IMR-90 (cell line): ENCODE measurements around the gene GOLPH3L. TPM values are rescaled to one million over a fixed set of nuclear protein-coding genes. Genes with fewer than 3 reads are reported as not detected.

Source experiments
- ATAC-seq: fragments of 200-7000 bp; cut with Tn5 transposase; 2 replicates; pipeline ENCODE4 v1.9.1; 2020; ENCODE audit warnings: low read depth, mild to moderate bottlenecking, moderate library complexity
- BruUV-seq: library from RNA; stranded (reverse); fragments of 400-500 nt; replicated peaks from 2 replicates; lab custom pipeline; 2021; lab: Mats Ljungman, UMichigan
- CTCF ChIA-PET: fragments of 300-600 bp; formaldehyde crosslinking; extraction: SDS; loops from one replicate; lab custom pipeline; 2021; ENCODE audit warnings: antibody characterized with exemption; lab: Yijun Ruan, JAX
- POLR2A ChIA-PET: fragments of 300-600 bp; sonication (Branson Sonifier 250); formaldehyde crosslinking; loops from one replicate; lab custom pipeline; 2022; ENCODE audit warnings: antibody characterized with exemption; ENCODE audit not compliant: unreplicated experiment; lab: Charles Lee
- DNase-seq: peaks from one replicate; pipeline ENCODE4 v3.0.0; 2013
- H2AFZ ChIP-seq: replicated peaks from 2 replicates; pipeline ENCODE3; 2013; ENCODE audit warnings: low read length, mild to moderate bottlenecking; ENCODE audit not compliant: poor library complexity
- H2AK5ac ChIP-seq: 2 replicates; pipeline ENCODE4 v1.6.1; 2013; ENCODE audit warnings: low read depth, low read length, inconsistent platforms
- H2AK9ac ChIP-seq: replicated peaks from 2 replicates; pipeline ENCODE3; 2013; ENCODE audit warnings: mild to moderate bottlenecking, low read depth, low read length, moderate library complexity; ENCODE audit not compliant: poor library complexity
- H2BK120ac ChIP-seq: 2 replicates; pipeline ENCODE4 v1.6.1; 2013; ENCODE audit warnings: low read depth, low read length, inconsistent platforms
- H2BK15ac ChIP-seq: 3 replicates; pipeline ENCODE4 v1.6.1; 2013; ENCODE audit warnings: low read depth, low read length, inconsistent platforms
- H2BK20ac ChIP-seq: 2 replicates; pipeline ENCODE4 v1.6.1; 2013; ENCODE audit warnings: low read depth, mild to moderate bottlenecking, inconsistent platforms, low read length, moderate library complexity
- H2BK5ac ChIP-seq: 2 replicates; pipeline ENCODE4 v1.6.1; 2013; ENCODE audit warnings: mild to moderate bottlenecking, low read depth, low read length, inconsistent platforms; ENCODE audit not compliant: poor library complexity, severe bottlenecking
- H3K14ac ChIP-seq: replicated peaks from 2 replicates; pipeline ENCODE4 v1.6.1; 2013; ENCODE audit warnings: low read depth, low read length, inconsistent platforms
- H3K18ac ChIP-seq: 2 replicates; pipeline ENCODE4 v1.6.1; 2013; ENCODE audit warnings: low read depth, low read length, control low read depth
- H3K23ac ChIP-seq: 2 replicates; pipeline ENCODE4 v1.6.1; 2013; ENCODE audit warnings: low read depth, low read length, inconsistent platforms
- H3K27ac ChIP-seq: 2 replicates; pipeline ENCODE4 v1.5.1; 2013; ENCODE audit warnings: mild to moderate bottlenecking, control low read depth, low read length; ENCODE audit not compliant: insufficient read depth
- H3K27me3 ChIP-seq: 2 replicates; pipeline ENCODE4 v1.6.1; 2013; ENCODE audit warnings: low read length; ENCODE audit not compliant: control insufficient read depth, insufficient read depth
- H3K36me3 ChIP-seq: 2 replicates; pipeline ENCODE4 v1.6.1; 2013; ENCODE audit warnings: low read length, mixed read lengths; ENCODE audit not compliant: control insufficient read depth, insufficient read depth
- H3K4ac ChIP-seq: 2 replicates; pipeline ENCODE4 v1.6.1; 2013; ENCODE audit warnings: low read depth, low read length, inconsistent platforms
- H3K4me1 ChIP-seq: 2 replicates; pipeline ENCODE4 v1.6.1; 2013; ENCODE audit warnings: low read length, mixed read lengths; ENCODE audit not compliant: control insufficient read depth, insufficient read depth
- H3K4me2 ChIP-seq: 2 replicates; pipeline ENCODE4 v1.6.1; 2013; ENCODE audit warnings: low read depth, mild to moderate bottlenecking, control low read depth, low read length, moderate library complexity
- H3K4me3 ChIP-seq: 2 replicates; pipeline ENCODE4 v1.5.1; 2013; ENCODE audit warnings: low read depth, mild to moderate bottlenecking, control low read depth, low read length, moderate library complexity; ENCODE audit not compliant: insufficient read depth
- H3K56ac ChIP-seq: 2 replicates; pipeline ENCODE4 v1.6.1; 2013; ENCODE audit warnings: low read length, inconsistent platforms; ENCODE audit not compliant: insufficient read depth; ENCODE audit errors: extremely low read depth
- H3K79me1 ChIP-seq, 2 experiments: 2 replicates each; pipeline ENCODE4 v1.6.1; 2013; ENCODE audit warnings: low read length in 2 of 2, inconsistent platforms in 1 of 2, low read depth in 1 of 2
- H3K9ac ChIP-seq: 2 replicates; pipeline ENCODE4 v1.6.1; 2013; ENCODE audit warnings: low read depth, low read length, control low read depth
- H3K9me1 ChIP-seq: 2 replicates; pipeline ENCODE4 v1.6.1; 2013; ENCODE audit warnings: low read length, inconsistent platforms; ENCODE audit not compliant: insufficient read depth
- H3K9me3 ChIP-seq: 2 replicates; pipeline ENCODE4 v1.6.1; 2013; ENCODE audit warnings: low read length; ENCODE audit not compliant: control insufficient read depth, insufficient read depth
- H4K20me1 ChIP-seq: 2 replicates; pipeline ENCODE4 v1.6.1; 2013; ENCODE audit warnings: low read length, inconsistent platforms; ENCODE audit not compliant: insufficient read depth
- H4K5ac ChIP-seq: 2 replicates; pipeline ENCODE4 v1.6.1; 2013; ENCODE audit warnings: mild to moderate bottlenecking, low read depth, low read length, control low read depth
- H4K8ac ChIP-seq, 2 experiments: 2 replicates each; pipeline ENCODE4 v1.6.1; 2013; ENCODE audit warnings: low read depth in 2 of 2, low read length in 2 of 2, control low read depth in 1 of 2, inconsistent platforms in 1 of 2
- H4K91ac ChIP-seq: 2 replicates; pipeline ENCODE4 v1.6.1; 2013; ENCODE audit warnings: low read depth, low read length, inconsistent platforms; ENCODE audit not compliant: insufficient read depth
- BHLHE40 ChIP-seq: fragments of 150-350 bp; IDR thresholded peaks from 2 replicates; pipeline ENCODE4 v1.6.1; 2016; ENCODE audit warnings: mild to moderate bottlenecking, low read depth, low read length
- CEBPB ChIP-seq: IDR thresholded peaks from 2 replicates; pipeline ENCODE4 v1.6.1; 2012; ENCODE audit warnings: low read depth, low read length, improper control_type of control experiment
- CTCF ChIP-seq: conservative IDR thresholded peaks from 2 replicates; pipeline ENCODE4 v1.5.1; 2012; ENCODE audit warnings: mild to moderate bottlenecking, low read depth, low read length, improper control_type of control experiment
- MAFK ChIP-seq: IDR thresholded peaks from 2 replicates; pipeline ENCODE4 v1.6.1; 2012; ENCODE audit warnings: low read depth, low read length, improper control_type of control experiment
- MAZ ChIP-seq: IDR thresholded peaks from 2 replicates; pipeline ENCODE4 v1.6.1; 2012; ENCODE audit warnings: low read depth, mild to moderate bottlenecking, low read length, improper control_type of control experiment, moderate library complexity, borderline replicate concordance
- MXI1 ChIP-seq: IDR thresholded peaks from 2 replicates; pipeline ENCODE4 v1.6.1; 2012; ENCODE audit warnings: low read depth, mild to moderate bottlenecking, low read length, moderate library complexity, borderline replicate concordance
- NFE2L2 ChIP-seq: fragments of 150-350 bp; IDR thresholded peaks from 2 replicates; pipeline ENCODE4 v1.6.1; 2016; ENCODE audit warnings: low read depth, mild to moderate bottlenecking, low read length
- POLR2A ChIP-seq: IDR thresholded peaks from 2 replicates; pipeline ENCODE4 v1.6.1; 2012; ENCODE audit warnings: mild to moderate bottlenecking, low read depth, low read length
- RCOR1 ChIP-seq: IDR thresholded peaks from 2 replicates; pipeline ENCODE4 v1.6.1; 2012; ENCODE audit warnings: mild to moderate bottlenecking, low read length, improper control_type of control experiment; ENCODE audit not compliant: insufficient replicate concordance
- SMC3 ChIP-seq: fragments of 150-350 bp; IDR thresholded peaks from 2 replicates; pipeline ENCODE4 v1.6.1; 2016; ENCODE audit warnings: low read depth, mild to moderate bottlenecking, antibody characterized with exemption, low read length, moderate library complexity
- USF2 ChIP-seq: fragments of 150-350 bp; IDR thresholded peaks from 2 replicates; pipeline ENCODE4 v1.6.1; 2017; ENCODE audit warnings: mild to moderate bottlenecking, antibody characterized with exemption, low read length, low read depth
- WGBS, 2 experiments: methylation state at CpG; one replicate each; pipeline versions ENCODE4 v1.1.5 to v1.1.7; 2013; ENCODE audit warnings: missing lambda C conversion rate in 2 of 2; ENCODE audit not compliant: insufficient read length in 1 of 2; ENCODE audit errors: extremely low coverage in 2 of 2; 5-methylcytosine and 5-hydroxymethylcytosine counted together
- dilution Hi-C: fragments of 300-500 bp; cut with HindIII; formaldehyde crosslinking; loops from one replicate; pipeline ENCODE4 v1.14.3; 2018; ENCODE audit warnings: low sequenced_read_pairs; ENCODE audit not compliant: unreplicated experiment
- in situ Hi-C: fragments of 300-500 bp; cut with MboI; formaldehyde crosslinking; loops from 3 replicates; pipeline ENCODE4 v1.14.3; 2019; ENCODE audit warnings: low sequenced_read_pairs, inconsistent platforms, mixed read lengths
- intact Hi-C: fragments of 100-400 bp; cut with micrococcal nuclease; formaldehyde crosslinking; loops from 2 replicates; pipeline ENCODE4 v1.10.0; 2022
- polyA plus RNA-seq, 3 experiments: library from polyadenylated mRNA; depleted of rRNA; stranded (reverse); fragments of >200 nt; gene quantifications; 2 replicates each; pipeline ENCODE4 v1.2.3, GENCODE V29; 2012; ENCODE audit warnings: low replicate concordance in 1 of 3
- total RNA-seq: library from RNA; depleted of rRNA; stranded (reverse); fragments of >200 nt; gene quantifications from 2 replicates; pipeline ENCODE4 v1.2.3, GENCODE V29; 2012
- TF ChIP-seq, protein P1 (sequence below): fragments of 150-350 bp; IDR thresholded peaks from 2 replicates; pipeline ENCODE4 v1.6.1; 2016; ENCODE audit warnings: low read depth, mild to moderate bottlenecking, low read length, moderate library complexity, borderline replicate concordance

Gene GOLPH3L
- total and polyA plus RNA-seq, 2 of the 4 experiments (the other 2 are of a cell fraction): 9.5 to 11.0 TPM

DNA sequence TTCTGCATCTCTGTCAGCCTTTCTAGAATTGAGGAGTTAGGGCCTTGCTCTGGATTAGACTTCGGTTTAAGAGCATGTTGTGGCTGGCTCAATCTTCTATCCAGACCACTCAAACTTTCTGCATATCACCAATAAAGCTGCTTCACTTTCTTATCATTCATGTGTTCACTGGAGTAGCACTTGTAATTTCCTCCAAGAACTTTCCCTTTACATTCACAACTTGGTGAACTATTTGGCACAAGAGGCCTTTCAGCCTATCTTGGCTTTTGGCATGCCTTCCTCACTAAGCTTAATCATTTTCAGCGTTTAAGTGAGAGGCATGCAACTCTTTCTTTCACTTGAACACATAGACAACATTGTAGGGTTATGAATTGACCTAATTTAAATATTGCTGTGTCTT, 27.4 kb upstream of the GOLPH3L start:
- ChIA-PET POLR2A (no interaction called here), CTCF (no interaction called here)
- no peak overlapping the region for H3K14ac ChIP-seq
- no peak overlapping the region for H3K9ac ChIP-seq
- no peak overlapping the region for H3K23ac ChIP-seq
- H4K8ac ChIP-seq: no peak overlapping the region
- H2BK20ac ChIP-seq: no peak overlapping the region
- no peak overlapping the region for H4K5ac ChIP-seq
- in situ Hi-C loops (no loop called here), intact Hi-C loops (no loop called here), dilution Hi-C loops (no loop called here)
- H3K79me1 ChIP-seq: no peaks in the 10 kb centered on the region
- H2AK5ac ChIP-seq: no peak overlapping the region
- H3K9me1 ChIP-seq: no peaks in the 10 kb centered on the region
- H3K4me1 ChIP-seq: no peaks in the 10 kb centered on the region
- H4K91ac ChIP-seq: no peak overlapping the region
- H2BK15ac ChIP-seq: no peak overlapping the region
- H2AK9ac ChIP-seq: no peak overlapping the region
- ATAC-seq: no peak
- TF ChIP-seq, protein P1, sequence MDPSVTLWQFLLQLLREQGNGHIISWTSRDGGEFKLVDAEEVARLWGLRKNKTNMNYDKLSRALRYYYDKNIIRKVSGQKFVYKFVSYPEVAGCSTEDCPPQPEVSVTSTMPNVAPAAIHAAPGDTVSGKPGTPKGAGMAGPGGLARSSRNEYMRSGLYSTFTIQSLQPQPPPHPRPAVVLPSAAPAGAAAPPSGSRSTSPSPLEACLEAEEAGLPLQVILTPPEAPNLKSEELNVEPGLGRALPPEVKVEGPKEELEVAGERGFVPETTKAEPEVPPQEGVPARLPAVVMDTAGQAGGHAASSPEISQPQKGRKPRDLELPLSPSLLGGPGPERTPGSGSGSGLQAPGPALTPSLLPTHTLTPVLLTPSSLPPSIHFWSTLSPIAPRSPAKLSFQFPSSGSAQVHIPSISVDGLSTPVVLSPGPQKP: no peak
- no peak for TF ChIP-seq POLR2A
- no peak for TF ChIP-seq MAZ
- TF ChIP-seq SMC3: no peak
- no peak for TF ChIP-seq CEBPB
- no peak for TF ChIP-seq RCOR1
- no peak for TF ChIP-seq USF2
- TF ChIP-seq MAFK: no peak
- TF ChIP-seq MXI1: no peak
- no peak for TF ChIP-seq BHLHE40
- no peak for TF ChIP-seq NFE2L2
- TF ChIP-seq CTCF: no peak
- no peaks in the 10 kb centered on the region for H3K36me3 ChIP-seq
- H2BK120ac ChIP-seq: no peak overlapping the region
- no TSS peak for BruUV-seq
- no peaks in the 10 kb centered on the region for H3K9me3 ChIP-seq
- no peak overlapping the region for H3K18ac ChIP-seq
- DNase-seq: no peak
- H2AFZ ChIP-seq: no peak overlapping the region
- H3K4me3 ChIP-seq: no peak overlapping the region
- H3K4me2 ChIP-seq: no peak overlapping the region
- H2BK5ac ChIP-seq: no peak overlapping the region
- 100% methylated on average over 1 of the region's 2 CpGs; no CpG with 5 or more reads in 1 of the 2 experiments for WGBS, 2 experiments
- no peak overlapping the region for H3K56ac ChIP-seq
- no peak overlapping the region for H3K4ac ChIP-seq
- no peak overlapping the region for H3K27ac ChIP-seq
- H3K27me3 ChIP-seq: no peaks in the 10 kb centered on the region
- no peaks in the 10 kb centered on the region for H4K20me1 ChIP-seq
